Liver (tissue), 9 donors: Measurements from ENCODE around the gene SPPL2C. TPM values are rescaled to one million over a fixed set of nuclear protein-coding genes. Genes with fewer than 3 reads are reported as not detected.
A peak's percentile ranks its signal among the peaks of the same experiment; 100 is the strongest.

Source experiments
- DNase-seq: peaks from one replicate; pipeline ENCODE4 v3.0.0-alpha.2; 2017; ENCODE audit warnings: low spot score
- H3K27ac ChIP-seq, 2 donors: one replicate each; pipeline ENCODE4 v1.7.0; 2013; ENCODE audit warnings: inconsistent platforms in 2 of 2, low read length in 2 of 2, control low read depth in 1 of 2, low read depth in 1 of 2, mild to moderate bottlenecking in 1 of 2
- H3K27me3 ChIP-seq, 4 donors: one replicate each; pipeline versions ENCODE4 v1.6.1 to v1.7.0; 2013; ENCODE audit warnings: low read length in 3 of 4, inconsistent platforms in 1 of 4, mild to moderate bottlenecking in 1 of 4, moderate library complexity in 1 of 4; ENCODE audit not compliant: control insufficient read depth in 4 of 4, insufficient read depth in 4 of 4
- H3K36me3 ChIP-seq, 4 donors: one replicate each; pipeline versions ENCODE4 v1.6.1 to v1.7.0; 2013; ENCODE audit warnings: low read length in 3 of 4, mild to moderate bottlenecking in 3 of 4, low read depth in 1 of 4, moderate library complexity in 1 of 4; ENCODE audit not compliant: control insufficient read depth in 4 of 4, insufficient read depth in 3 of 4
- H3K4me1 ChIP-seq, 4 donors: one replicate each; pipeline versions ENCODE4 v1.6.1 to v1.7.0; 2013; ENCODE audit warnings: low read length in 3 of 4, mild to moderate bottlenecking in 3 of 4, moderate library complexity in 1 of 4; ENCODE audit not compliant: control insufficient read depth in 4 of 4, insufficient read depth in 4 of 4
- H3K4me3 ChIP-seq, 3 donors: one replicate each; pipeline versions ENCODE4 v1.6.1 to v1.7.0; 2013; ENCODE audit warnings: low read length in 3 of 3, control low read depth in 1 of 3, low read depth in 1 of 3, mild to moderate bottlenecking in 1 of 3
- H3K9ac ChIP-seq, 2 donors: one replicate each; pipeline ENCODE4 v1.7.0; 2013; ENCODE audit warnings: low read length in 2 of 2, mild to moderate bottlenecking in 2 of 2, moderate library complexity in 2 of 2, control low read depth in 1 of 2, low read depth in 1 of 2
- H3K9me3 ChIP-seq, 4 donors: one replicate each; pipeline versions ENCODE4 v1.6.1 to v1.7.0; 2013; ENCODE audit warnings: low read length in 3 of 4; ENCODE audit not compliant: control insufficient read depth in 4 of 4
- EGR1 ChIP-seq, 2 donors: IDR thresholded peaks; 2 replicates each; pipeline ENCODE4 v1.6.1; 2016 to 2018; ENCODE audit warnings: antibody characterized with exemption in 2 of 2, low read depth in 2 of 2
- FOXA2 ChIP-seq: IDR thresholded peaks from 2 replicates; pipeline ENCODE4 v1.6.1; 2016; ENCODE audit warnings: antibody characterized with exemption
- GABPA ChIP-seq, 2 donors: IDR thresholded peaks in 1 of 2; conservative IDR thresholded peaks in 1 of 2; 2 replicates each; pipeline ENCODE4 v1.6.1; 2016; ENCODE audit warnings: antibody characterized with exemption in 2 of 2, mild to moderate bottlenecking in 1 of 2, moderate library complexity in 1 of 2
- HNF4A ChIP-seq, 2 donors: conservative IDR thresholded peaks; 2 replicates each; pipeline ENCODE4 v1.6.1; 2016; ENCODE audit warnings: antibody characterized with exemption in 2 of 2, mild to moderate bottlenecking in 2 of 2
- HNF4G ChIP-seq: IDR thresholded peaks from 2 replicates; pipeline ENCODE4 v1.6.1; 2016; ENCODE audit warnings: antibody characterized with exemption
- JUND ChIP-seq, 2 donors: IDR thresholded peaks; 2 replicates each; pipeline ENCODE4 v1.6.1; 2016; ENCODE audit warnings: antibody characterized with exemption in 2 of 2
- MAX ChIP-seq: IDR thresholded peaks from 2 replicates; pipeline ENCODE4 v1.6.1; 2016; ENCODE audit warnings: antibody characterized with exemption
- NR2F2 ChIP-seq: IDR thresholded peaks from 2 replicates; pipeline ENCODE4 v1.6.1; 2016; ENCODE audit warnings: antibody characterized with exemption
- RAD21 ChIP-seq, 2 donors: IDR thresholded peaks; 2 replicates each; pipeline ENCODE4 v1.6.1; 2016; ENCODE audit warnings: antibody characterized with exemption in 2 of 2, mild to moderate bottlenecking in 2 of 2
- RXRA ChIP-seq, 2 donors: IDR thresholded peaks; 2 replicates each; pipeline ENCODE4 v1.6.1; 2017 to 2018; ENCODE audit warnings: antibody characterized with exemption in 2 of 2, mild to moderate bottlenecking in 1 of 2
- YY1 ChIP-seq: IDR thresholded peaks from 2 replicates; pipeline ENCODE4 v1.6.1; 2016; ENCODE audit warnings: antibody characterized with exemption, mild to moderate bottlenecking
- ZBTB33 ChIP-seq: IDR thresholded peaks from 2 replicates; pipeline ENCODE4 v1.6.1; 2016; ENCODE audit warnings: antibody characterized with exemption
- WGBS: extraction: QIAGEN DNeasy Blood & Tissue Kit; methylation state at CpG from one replicate; pipeline ENCODE4 v1.1.7; 2013; 5-methylcytosine and 5-hydroxymethylcytosine counted together
- polyA plus RNA-seq, 2 donors: library from polyadenylated mRNA; stranded (reverse) in 1 of 2; unstranded in 1 of 2; fragments of 200-250 nt in 1 of 2; fragments of >200 nt in 1 of 2; fragmentation: Nextera tagmentation in 1 of 2; extraction: Ambion mirVana in 1 of 2; gene quantifications; one replicate each; pipeline versions ENCODE4 v1.2.1 to v1.2.3, GENCODE V29; 2013 to 2015
- total RNA-seq, 2 donors: library from RNA; depleted of rRNA; stranded (reverse); fragments of >200 nt; gene quantifications; one replicate each; pipeline ENCODE4 v1.2.3, GENCODE V29; 2014
- TF ChIP-seq, protein P1 (sequence below): fragments of 150-350 bp; IDR thresholded peaks from 2 replicates; pipeline ENCODE4 v1.5.1; 2017; ENCODE audit warnings: improper control_type of control experiment, low read depth, low read length; ENCODE audit not compliant: missing input control
- donor health status: healthy.
- donor health status: healthy.
- donor health status: healthy.
- donor health status: healthy.
- donor health status: healthy.

The SPPL2C gene
- total and polyA plus RNA-seq, 4 donors, result not detected

DNA sequence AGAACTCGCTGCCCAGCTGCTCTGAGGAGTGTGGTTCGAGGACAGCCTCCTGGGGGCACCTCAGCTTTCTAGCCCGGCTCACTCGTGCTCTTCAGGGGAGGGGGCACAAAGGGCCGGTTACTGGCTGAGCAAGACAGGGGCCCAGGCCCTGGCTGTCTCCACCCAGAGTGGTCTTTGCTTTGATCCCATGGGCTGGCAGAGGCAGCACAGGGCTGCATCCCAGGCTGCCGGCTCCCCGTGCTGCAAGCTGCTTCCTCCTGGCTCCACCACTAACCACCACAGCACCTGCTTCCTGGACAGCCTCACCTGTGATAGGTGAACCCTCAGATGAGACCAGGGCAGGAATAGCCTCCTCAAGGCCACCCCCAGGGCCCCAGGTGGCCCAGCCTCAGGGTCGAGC, 6.8 kb downstream of the SPPL2C start (continued):
- TF ChIP-seq FOXA2, result no peak
- no peak for TF ChIP-seq HNF4G
- no peak for TF ChIP-seq RXRA (IDR thresholded peaks at IDR 0.05)

DNA sequence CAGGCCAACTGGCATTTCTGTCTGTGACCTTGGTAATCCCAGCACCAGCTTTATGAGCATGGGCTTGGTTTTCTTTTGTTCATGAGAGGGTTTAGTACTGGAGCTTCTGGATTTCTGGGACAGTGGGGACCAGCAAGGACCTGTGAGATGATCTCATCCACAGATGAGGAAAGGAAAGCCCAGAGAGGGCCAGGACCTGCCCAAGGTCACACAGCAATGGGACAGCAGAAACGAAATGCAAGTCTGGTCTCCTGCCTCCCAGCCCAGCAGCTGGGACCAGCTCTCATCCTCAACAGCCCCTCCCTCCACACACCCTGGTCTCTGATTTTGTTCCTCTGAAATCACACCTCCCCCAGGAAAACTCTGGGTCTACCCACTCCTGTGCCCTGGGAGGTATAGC, 7.2 kb downstream of the SPPL2C start:
- TF ChIP-seq ZBTB33 (no peak), JUND (IDR thresholded peaks at IDR 0.05) (no peak), MAX (no peak), EGR1 (IDR thresholded peaks at IDR 0.05; ENCODE audit: low read depth in 2 of 2) (no peak), FOXA2 (no peak), YY1 (no peak), HNF4A (conservative IDR thresholded peaks at IDR 0.05) (no peak), GABPA (IDR thresholded peaks at IDR 0.05 in 1 of 2, conservative IDR thresholded peaks at IDR 0.05 in 1 of 2) (no peak), RXRA (IDR thresholded peaks at IDR 0.05) (no peak), NR2F2 (no peak), HNF4G (no peak)
- TF ChIP-seq, protein P1, sequence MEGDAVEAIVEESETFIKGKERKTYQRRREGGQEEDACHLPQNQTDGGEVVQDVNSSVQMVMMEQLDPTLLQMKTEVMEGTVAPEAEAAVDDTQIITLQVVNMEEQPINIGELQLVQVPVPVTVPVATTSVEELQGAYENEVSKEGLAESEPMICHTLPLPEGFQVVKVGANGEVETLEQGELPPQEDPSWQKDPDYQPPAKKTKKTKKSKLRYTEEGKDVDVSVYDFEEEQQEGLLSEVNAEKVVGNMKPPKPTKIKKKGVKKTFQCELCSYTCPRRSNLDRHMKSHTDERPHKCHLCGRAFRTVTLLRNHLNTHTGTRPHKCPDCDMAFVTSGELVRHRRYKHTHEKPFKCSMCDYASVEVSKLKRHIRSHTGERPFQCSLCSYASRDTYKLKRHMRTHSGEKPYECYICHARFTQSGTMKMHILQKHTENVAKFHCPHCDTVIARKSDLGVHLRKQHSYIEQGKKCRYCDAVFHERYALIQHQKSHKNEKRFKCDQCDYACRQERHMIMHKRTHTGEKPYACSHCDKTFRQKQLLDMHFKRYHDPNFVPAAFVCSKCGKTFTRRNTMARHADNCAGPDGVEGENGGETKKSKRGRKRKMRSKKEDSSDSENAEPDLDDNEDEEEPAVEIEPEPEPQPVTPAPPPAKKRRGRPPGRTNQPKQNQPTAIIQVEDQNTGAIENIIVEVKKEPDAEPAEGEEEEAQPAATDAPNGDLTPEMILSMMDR, result no peak
- no peak overlapping the region for H3K9ac ChIP-seq
- H3K36me3 ChIP-seq, result no peaks in the 10 kb centered on the region
- DNase-seq, result no peak
- no peak overlapping the region for H3K27ac ChIP-seq
- H3K9me3 ChIP-seq, result no peaks in the 10 kb centered on the region
- no peaks in the 10 kb centered on the region for H3K4me1 ChIP-seq
- no peak overlapping the region for H3K4me3 ChIP-seq
- H3K27me3 ChIP-seq, result no peaks in the 10 kb centered on the region
- 67% methylated on average over 1 of the region's 1 CpG for WGBS

DNA sequence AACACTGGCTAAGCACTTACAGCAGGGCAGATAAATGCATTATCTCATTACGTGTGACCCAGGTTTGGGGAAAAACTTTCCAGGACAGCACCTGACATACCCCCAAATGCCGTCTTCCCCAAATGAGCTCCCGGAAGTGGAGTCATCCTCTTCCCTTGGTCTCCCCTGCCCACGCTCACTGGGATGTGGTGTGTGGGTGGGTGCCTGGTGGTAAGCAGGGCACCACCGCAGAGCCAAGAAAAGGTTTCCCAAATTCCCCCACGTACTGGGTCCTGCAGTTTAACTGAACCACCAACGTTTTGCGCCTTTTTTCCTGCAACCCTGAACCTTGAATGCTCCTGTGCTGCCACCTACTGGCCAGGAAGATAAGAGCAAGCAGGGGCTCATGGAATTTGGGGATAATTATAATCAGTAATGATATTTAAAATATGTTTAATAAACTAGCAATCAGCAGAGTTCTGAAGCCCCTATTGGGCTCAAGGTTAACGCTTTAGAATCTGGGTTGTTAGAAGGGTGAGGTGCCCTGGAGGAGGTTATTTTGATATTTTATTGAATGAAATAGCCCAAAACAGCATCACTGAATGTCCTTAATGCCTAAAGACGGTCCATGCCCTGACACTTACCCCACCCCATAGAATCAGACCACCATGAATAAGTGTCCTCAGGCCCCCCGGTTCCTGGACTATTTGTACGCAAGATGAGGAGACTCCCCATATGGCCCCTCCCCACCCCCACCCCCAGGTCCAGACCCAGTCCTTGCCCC, 8.0 kb downstream of the SPPL2C start:
- no peaks in the 10 kb centered on the region for H3K4me1 ChIP-seq
- peaks cover 0 to under 1% (median 0%) of the 10 kb centered on the region in 4 donors for H3K27me3 ChIP-seq
- 25% methylated on average over 12 of the region's 12 CpGs for WGBS
- no peak overlapping the region for H3K27ac ChIP-seq
- H3K9ac ChIP-seq, result no peak overlapping the region
- TF ChIP-seq, protein P1, result peak; percentile 92
- TF ChIP-seq RAD21 (IDR thresholded peaks at IDR 0.05), result peak; percentile 80 to 86
- TF ChIP-seq NR2F2, result no peak
- no peak overlapping the region for H3K4me3 ChIP-seq
- no peaks in the 10 kb centered on the region for H3K9me3 ChIP-seq
- H3K36me3 ChIP-seq, result no peaks in the 10 kb centered on the region
- DNase-seq, result peak; percentile 64
